ENCODE results near the gene HECA. TPM values are rescaled to one million over a fixed set of nuclear protein-coding genes. Genes with fewer than 3 reads are reported as not detected.

The HECA gene
- total and polyA plus RNA-seq, 2 of the 4 experiments (the other 2 are of a cell fraction) = 3.1 to 4.3 TPM

DNA sequence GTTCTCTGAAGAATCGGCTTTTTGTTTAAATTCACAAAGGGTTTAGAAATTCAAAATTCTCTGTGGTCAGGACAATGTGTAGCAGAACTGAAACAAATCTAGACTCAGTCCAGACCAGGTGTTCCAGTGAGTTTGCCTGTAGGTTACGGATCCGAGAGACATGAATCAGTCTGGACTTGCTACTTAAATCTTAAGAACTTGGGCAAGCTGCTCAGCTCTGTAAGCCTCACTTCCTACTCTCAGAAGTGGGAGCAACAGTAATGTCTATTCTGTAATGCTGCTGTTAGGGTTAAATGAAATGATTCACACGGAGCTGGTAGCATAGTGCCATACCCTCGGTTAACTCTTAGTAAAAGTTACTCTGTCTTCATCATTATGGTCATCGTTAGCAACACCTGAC lies 37.7 kb downstream of the HECA start:
- intact Hi-C loops (cut with micrococcal nuclease) = no loop called here
- ChIA-PET POLR2A (ENCODE audit: unreplicated experiment) (no interaction called here), CTCF (no interaction called here)
- no peak overlapping the region for H3K4me3 ChIP-seq (ENCODE audit: insufficient read depth, low read depth, low read length)
- no peaks in the 10 kb centered on the region for H4K20me1 ChIP-seq (ENCODE audit: insufficient read depth, low read length)
- H3K14ac ChIP-seq (replicated peaks; ENCODE audit: low read depth, low read length) = no peak overlapping the region
- no peak overlapping the region for H4K8ac ChIP-seq (ENCODE audit: low read depth in 2 of 2, low read length in 2 of 2)
- no peak overlapping the region for H2BK15ac ChIP-seq (ENCODE audit: low read depth, low read length)
- no peaks in the 10 kb centered on the region for H3K27me3 ChIP-seq (ENCODE audit: control insufficient read depth, insufficient read depth, low read length)
- no peak overlapping the region for H2BK120ac ChIP-seq (ENCODE audit: low read depth, low read length)
- H3K27ac ChIP-seq (ENCODE audit: insufficient read depth, low read length) = no peak overlapping the region
- no peak overlapping the region for H2BK20ac ChIP-seq (ENCODE audit: low read depth, low read length)
- ATAC-seq (ENCODE audit: low read depth) (no peak), DNase-seq (no peak)
- dilution Hi-C loops (cut with HindIII; ENCODE audit: low sequenced_read_pairs, unreplicated experiment) = no loop called here
- no peaks in the 10 kb centered on the region; the same call in 1 of the 2 replicates for H3K9me1 ChIP-seq (ENCODE audit: insufficient read depth, low read length)
- H3K36me3 ChIP-seq (ENCODE audit: control insufficient read depth, insufficient read depth, low read length) = peaks cover 7% of the 10 kb centered on the region
- no peak overlapping the region for H3K18ac ChIP-seq (ENCODE audit: low read depth, low read length)
- no peak overlapping the region for H2BK5ac ChIP-seq (ENCODE audit: low read depth, low read length, poor library complexity, severe bottlenecking)
- no peak overlapping the region for H2AK5ac ChIP-seq (ENCODE audit: low read depth, low read length)
- H3K23ac ChIP-seq (ENCODE audit: low read depth, low read length) = no peak overlapping the region
- no peak overlapping the region for H4K5ac ChIP-seq (ENCODE audit: low read depth, low read length)
- H2AK9ac ChIP-seq (replicated peaks; ENCODE audit: low read depth, low read length, poor library complexity) = no peak overlapping the region
- no peak overlapping the region for H3K4me2 ChIP-seq (ENCODE audit: low read depth, low read length)
- WGBS, 2 experiments (ENCODE audit: extremely low coverage in 2 of 2, insufficient read length in 1 of 2) = 100% methylated on average over 2 of the region's 6 CpGs; no CpG with 5 or more reads in 1 of the 2 experiments
- peaks cover 4 to 6% of the 10 kb centered on the region in 2 experiments; a peak in 2 of 4 replicates for H3K79me1 ChIP-seq (ENCODE audit: low read depth in 1 of 2, low read length in 2 of 2)
- no peak overlapping the region for H4K91ac ChIP-seq (ENCODE audit: insufficient read depth, low read depth, low read length)
- no peaks in the 10 kb centered on the region for H3K9me3 ChIP-seq (ENCODE audit: control insufficient read depth, insufficient read depth, low read length)
- no peak overlapping the region for H3K9ac ChIP-seq (ENCODE audit: low read depth, low read length)
- H3K56ac ChIP-seq (ENCODE audit: extremely low read depth, insufficient read depth, low read length) = no peak overlapping the region
- no peaks in the 10 kb centered on the region for H3K4me1 ChIP-seq (ENCODE audit: control insufficient read depth, insufficient read depth, low read length)
- BruUV-seq (replicated peaks) = no TSS peak
- in situ Hi-C loops (cut with MboI; ENCODE audit: low sequenced_read_pairs) = no loop called here
- TF ChIP-seq CHD1 (IDR thresholded peaks at IDR 0.05; ENCODE audit: low read depth, low read length) = no peak
- TF ChIP-seq RAD21 (IDR thresholded peaks at IDR 0.05; ENCODE audit: low read length) = no peak
- TF ChIP-seq BHLHE40 (IDR thresholded peaks at IDR 0.05; ENCODE audit: low read depth, low read length) = no peak
- TF ChIP-seq, protein P1, sequence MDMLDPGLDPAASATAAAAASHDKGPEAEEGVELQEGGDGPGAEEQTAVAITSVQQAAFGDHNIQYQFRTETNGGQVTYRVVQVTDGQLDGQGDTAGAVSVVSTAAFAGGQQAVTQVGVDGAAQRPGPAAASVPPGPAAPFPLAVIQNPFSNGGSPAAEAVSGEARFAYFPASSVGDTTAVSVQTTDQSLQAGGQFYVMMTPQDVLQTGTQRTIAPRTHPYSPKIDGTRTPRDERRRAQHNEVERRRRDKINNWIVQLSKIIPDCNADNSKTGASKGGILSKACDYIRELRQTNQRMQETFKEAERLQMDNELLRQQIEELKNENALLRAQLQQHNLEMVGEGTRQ (IDR thresholded peaks at IDR 0.05; ENCODE audit: low read depth, low read length) = no peak
- no peak for TF ChIP-seq RFX5 (IDR thresholded peaks at IDR 0.05; ENCODE audit: low read depth, low read length)
- TF ChIP-seq CEBPB (IDR thresholded peaks at IDR 0.05; ENCODE audit: low read depth, low read length) = no peak
- TF ChIP-seq NFE2L2 (IDR thresholded peaks at IDR 0.05; ENCODE audit: low read depth, low read length) = no peak
- TF ChIP-seq, protein P2, sequence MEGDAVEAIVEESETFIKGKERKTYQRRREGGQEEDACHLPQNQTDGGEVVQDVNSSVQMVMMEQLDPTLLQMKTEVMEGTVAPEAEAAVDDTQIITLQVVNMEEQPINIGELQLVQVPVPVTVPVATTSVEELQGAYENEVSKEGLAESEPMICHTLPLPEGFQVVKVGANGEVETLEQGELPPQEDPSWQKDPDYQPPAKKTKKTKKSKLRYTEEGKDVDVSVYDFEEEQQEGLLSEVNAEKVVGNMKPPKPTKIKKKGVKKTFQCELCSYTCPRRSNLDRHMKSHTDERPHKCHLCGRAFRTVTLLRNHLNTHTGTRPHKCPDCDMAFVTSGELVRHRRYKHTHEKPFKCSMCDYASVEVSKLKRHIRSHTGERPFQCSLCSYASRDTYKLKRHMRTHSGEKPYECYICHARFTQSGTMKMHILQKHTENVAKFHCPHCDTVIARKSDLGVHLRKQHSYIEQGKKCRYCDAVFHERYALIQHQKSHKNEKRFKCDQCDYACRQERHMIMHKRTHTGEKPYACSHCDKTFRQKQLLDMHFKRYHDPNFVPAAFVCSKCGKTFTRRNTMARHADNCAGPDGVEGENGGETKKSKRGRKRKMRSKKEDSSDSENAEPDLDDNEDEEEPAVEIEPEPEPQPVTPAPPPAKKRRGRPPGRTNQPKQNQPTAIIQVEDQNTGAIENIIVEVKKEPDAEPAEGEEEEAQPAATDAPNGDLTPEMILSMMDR (conservative IDR thresholded peaks at IDR 0.05; ENCODE audit: low read depth, low read length) = no peak
- TF ChIP-seq FOS (IDR thresholded peaks at IDR 0.05; ENCODE audit: low read depth, low read length) = no peak
- TF ChIP-seq MAZ (IDR thresholded peaks at IDR 0.05; ENCODE audit: borderline replicate concordance, low read depth, low read length) = no peak
- no peak for TF ChIP-seq POLR2A (IDR thresholded peaks at IDR 0.05; ENCODE audit: low read depth, low read length)
- TF ChIP-seq SMC3 (IDR thresholded peaks at IDR 0.05; ENCODE audit: low read depth, low read length) = no peak
- TF ChIP-seq, protein P3, sequence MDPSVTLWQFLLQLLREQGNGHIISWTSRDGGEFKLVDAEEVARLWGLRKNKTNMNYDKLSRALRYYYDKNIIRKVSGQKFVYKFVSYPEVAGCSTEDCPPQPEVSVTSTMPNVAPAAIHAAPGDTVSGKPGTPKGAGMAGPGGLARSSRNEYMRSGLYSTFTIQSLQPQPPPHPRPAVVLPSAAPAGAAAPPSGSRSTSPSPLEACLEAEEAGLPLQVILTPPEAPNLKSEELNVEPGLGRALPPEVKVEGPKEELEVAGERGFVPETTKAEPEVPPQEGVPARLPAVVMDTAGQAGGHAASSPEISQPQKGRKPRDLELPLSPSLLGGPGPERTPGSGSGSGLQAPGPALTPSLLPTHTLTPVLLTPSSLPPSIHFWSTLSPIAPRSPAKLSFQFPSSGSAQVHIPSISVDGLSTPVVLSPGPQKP (IDR thresholded peaks at IDR 0.05; ENCODE audit: borderline replicate concordance, low read depth, low read length) = no peak
- no peak for TF ChIP-seq MAFK (IDR thresholded peaks at IDR 0.05; ENCODE audit: low read depth, low read length)
- no peak for TF ChIP-seq MXI1 (IDR thresholded peaks at IDR 0.05; ENCODE audit: borderline replicate concordance, low read depth, low read length)
- H2AFZ ChIP-seq (replicated peaks; ENCODE audit: low read length, poor library complexity) = no peak overlapping the region
- no peak overlapping the region for H3K4ac ChIP-seq (ENCODE audit: low read depth, low read length)
